ENCODE data around the gene CEP89.

DNA sequence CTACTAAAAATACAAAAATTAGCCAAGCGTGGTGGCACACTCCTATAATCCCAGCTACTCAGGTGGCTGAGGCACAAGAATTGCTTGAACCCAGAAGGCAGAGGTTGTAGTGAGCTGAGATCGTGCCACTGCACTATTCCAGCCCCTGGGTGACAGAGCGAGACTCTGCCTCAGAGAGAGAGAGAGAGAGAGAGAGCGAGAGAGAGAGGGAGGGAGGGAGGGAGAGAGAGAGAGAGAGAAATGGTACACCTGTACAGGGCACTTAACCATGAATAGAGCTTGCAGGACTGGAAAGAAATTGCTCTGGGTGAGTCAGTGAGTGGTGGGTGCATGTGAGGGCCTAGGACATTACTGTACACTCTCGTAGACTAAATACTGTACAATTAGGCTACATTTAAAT lies 61.7 kb downstream of the CEP89 start:
- TF ChIP-seq, protein P1, sequence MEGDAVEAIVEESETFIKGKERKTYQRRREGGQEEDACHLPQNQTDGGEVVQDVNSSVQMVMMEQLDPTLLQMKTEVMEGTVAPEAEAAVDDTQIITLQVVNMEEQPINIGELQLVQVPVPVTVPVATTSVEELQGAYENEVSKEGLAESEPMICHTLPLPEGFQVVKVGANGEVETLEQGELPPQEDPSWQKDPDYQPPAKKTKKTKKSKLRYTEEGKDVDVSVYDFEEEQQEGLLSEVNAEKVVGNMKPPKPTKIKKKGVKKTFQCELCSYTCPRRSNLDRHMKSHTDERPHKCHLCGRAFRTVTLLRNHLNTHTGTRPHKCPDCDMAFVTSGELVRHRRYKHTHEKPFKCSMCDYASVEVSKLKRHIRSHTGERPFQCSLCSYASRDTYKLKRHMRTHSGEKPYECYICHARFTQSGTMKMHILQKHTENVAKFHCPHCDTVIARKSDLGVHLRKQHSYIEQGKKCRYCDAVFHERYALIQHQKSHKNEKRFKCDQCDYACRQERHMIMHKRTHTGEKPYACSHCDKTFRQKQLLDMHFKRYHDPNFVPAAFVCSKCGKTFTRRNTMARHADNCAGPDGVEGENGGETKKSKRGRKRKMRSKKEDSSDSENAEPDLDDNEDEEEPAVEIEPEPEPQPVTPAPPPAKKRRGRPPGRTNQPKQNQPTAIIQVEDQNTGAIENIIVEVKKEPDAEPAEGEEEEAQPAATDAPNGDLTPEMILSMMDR (IDR thresholded peaks at IDR 0.05; ENCODE audit: low read length) = no peak
- TF ChIP-seq EZH2 (IDR thresholded peaks at IDR 0.05; ENCODE audit: borderline replicate concordance, low read length) = no peak
